OCI-LY7 (cell line): ENCODE measurements around the gene CDX1.

ENCODE experiments used
- CTCF ChIP-seq: fragments of 200-600 bp; sonication (generic); conservative IDR thresholded peaks from 2 replicates; pipeline ENCODE4 v1.5.1; 2014; ENCODE audit warnings: mild to moderate bottlenecking, antibody characterized with exemption, low read length, moderate library complexity, mixed read lengths
- EZH2phosphoT487 ChIP-seq: fragments of 200-600 bp; sonication (generic); IDR thresholded peaks from 2 replicates; pipeline ENCODE4 v1.6.1; 2018; ENCODE audit warnings: low read depth, borderline replicate concordance, mild to moderate bottlenecking, mixed run types, antibody characterized with exemption, low read length, moderate library complexity, mixed read lengths

GRCh38 chr5:150227036-150227435 lies 60.5 kb downstream of the CDX1 start:
- TF ChIP-seq CTCF = no peak
- TF ChIP-seq EZH2phosphoT487 = no peak
